Prostate gland (tissue), 2 donors: Measurements from ENCODE around the gene DAAM1. TPM values are rescaled to one million over a fixed set of nuclear protein-coding genes. Genes with fewer than 3 reads are reported as not detected.

Experiments
- DNase-seq: peaks from one replicate; pipeline ENCODE4 v3.0.0-alpha.2; 2019; ENCODE audit warnings: low spot score
- H3K27ac ChIP-seq, 2 donors: fragments of 200-600 bp; sonication (generic); 2 replicates each; pipeline ENCODE4 v1.5.1; 2017 to 2019
- H3K27me3 ChIP-seq: fragments of 200-600 bp; sonication (generic); replicated peaks from 2 replicates; pipeline ENCODE4 v1.5.1; 2019; ENCODE audit not compliant: insufficient read depth
- H3K36me3 ChIP-seq, 2 donors: fragments of 200-600 bp; sonication (generic); 1 replicate in 1 of 2; 2 replicates in 1 of 2; pipeline versions ENCODE4 v1.5.1 to v1.8.1; 2017 to 2019
- H3K4me1 ChIP-seq: fragments of 200-600 bp; sonication (generic); replicated peaks from 2 replicates; pipeline ENCODE4 v1.5.1; 2019
- H3K4me3 ChIP-seq, 2 donors: fragments of 200-600 bp; sonication (generic); 2 replicates each; pipeline ENCODE4 v1.5.1; 2017 to 2019
- H3K9me3 ChIP-seq: fragments of 200-600 bp; sonication (generic); 2 replicates; pipeline ENCODE4 v1.5.1; 2017
- CTCF ChIP-seq, 4 experiments: fragments of 200-600 bp in 2 of 4; fragments of 450-650 bp in 2 of 4; sonication (generic) in 2 of 4; IDR thresholded peaks; 1 replicate in 3 of 4; 2 replicates in 1 of 4; pipeline ENCODE4 v1.5.1; 2016 to 2019; ENCODE audit warnings: antibody characterized with exemption in 4 of 4, mild to moderate bottlenecking in 2 of 4, moderate library complexity in 2 of 4
- POLR2A ChIP-seq: fragments of 450-650 bp; IDR thresholded peaks from one replicate; pipeline ENCODE4 v1.6.1; 2016; ENCODE audit warnings: antibody characterized with exemption, mild to moderate bottlenecking
- POLR2AphosphoS5 ChIP-seq: sonication (generic); formaldehyde crosslinking; IDR thresholded peaks from one replicate; pipeline ENCODE4 v1.6.1; 2017; ENCODE audit warnings: antibody characterized with exemption
- WGBS: methylation state at CpG from one replicate; pipeline ENCODE4 v1.1.5; 2018; 5-methylcytosine and 5-hydroxymethylcytosine counted together
- intact Hi-C: fragments of 100-400 bp; cut with DNase I; formaldehyde crosslinking; loops from one replicate; pipeline ENCODE4 v1.14.2; 2022
- total RNA-seq, 2 donors: library from RNA; depleted of rRNA; stranded (reverse); fragments of >200 nt; gene quantifications; one replicate each; pipeline ENCODE4 v1.1.0, GENCODE V29; 2016

Gene DAAM1
- total RNA-seq, 2 donors from 2014 or later = 35.4 to 58.3 TPM

- intact Hi-C loops = loop anchor here (10.0 kb wide), 1 partner anchor 80 kb away; no protein-coding TSS in a partner anchor
- Histone ChIP-seq H3K9me3 (no peaks in the 10 kb centered on the region), H3K36me3 (no peaks in the 10 kb centered on the region), H3K4me3 (no peak overlapping the region), H3K4me1 (no peaks in the 10 kb centered on the region), H3K27me3 (no peaks in the 10 kb centered on the region), H3K27ac (peak overlapping the region in 1 of 2 donors; percentile 28)
- DNase-seq = no peak
- WGBS = 38% methylated on average over 3 of the region's 3 CpGs
- no peak for TF ChIP-seq POLR2AphosphoS5
- TF ChIP-seq POLR2A = no peak
- no peak for TF ChIP-seq CTCF (IDR thresholded peaks at IDR 0.05)
Observed at GRCh38 chr14:59274991-59275391, 86.5 kb downstream of the DAAM1 start.

DNA sequence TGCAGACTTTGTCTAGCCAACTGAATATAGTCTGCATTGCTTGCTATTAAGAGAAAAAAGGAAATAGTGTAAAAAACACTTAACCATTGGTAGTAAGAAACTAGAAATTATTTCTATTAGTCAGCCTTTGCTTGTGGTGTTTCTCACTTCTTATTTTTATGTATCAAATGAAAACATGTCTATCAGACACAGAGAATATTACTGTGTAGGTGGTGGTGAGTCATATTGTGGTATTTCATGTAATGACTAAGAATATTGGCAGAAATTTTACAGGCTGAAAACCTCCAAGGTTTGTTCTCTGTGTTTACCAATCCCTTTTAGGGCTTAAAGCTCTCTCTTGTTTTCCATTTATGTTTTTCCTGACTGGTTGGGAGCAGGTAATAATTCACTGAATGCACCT lies 87.2 kb downstream of the DAAM1 start:
- no peak overlapping the region for H3K4me3 ChIP-seq
- intact Hi-C loops = loop anchor here (10.0 kb wide), 1 partner anchor 81 kb away; no protein-coding TSS in a partner anchor
- TF ChIP-seq POLR2A (no peak), CTCF (IDR thresholded peaks at IDR 0.05) (no peak), POLR2AphosphoS5 (peak; percentile 38)
- no peaks in the 10 kb centered on the region for H3K4me1 ChIP-seq
- H3K27ac ChIP-seq = peak overlapping the region; percentile 28 to 31
- DNase-seq = no peak
- H3K36me3 ChIP-seq = no peaks in the 10 kb centered on the region
- no peaks in the 10 kb centered on the region for H3K9me3 ChIP-seq
- no peaks in the 10 kb centered on the region for H3K27me3 ChIP-seq

- no peaks in the 10 kb centered on the region for H3K36me3 ChIP-seq
- intact Hi-C loops = loop anchor here (10.0 kb wide), 1 partner anchor 81 kb away; no protein-coding TSS in a partner anchor
- H3K9me3 ChIP-seq = no peaks in the 10 kb centered on the region
- no peaks in the 10 kb centered on the region for H3K27me3 ChIP-seq
- no peak overlapping the region for H3K4me3 ChIP-seq
- H3K4me1 ChIP-seq = no peaks in the 10 kb centered on the region
- H3K27ac ChIP-seq = peak overlapping the region in 1 of 2 donors; percentile 28
- DNase-seq = no peak
- TF ChIP-seq POLR2A (no peak), POLR2AphosphoS5 (no peak), CTCF (IDR thresholded peaks at IDR 0.05) (no peak)
Observed at GRCh38 chr14:59276235-59276634, 87.8 kb downstream of the DAAM1 start.

- no peaks in the 10 kb centered on the region for H3K27me3 ChIP-seq
- no peak overlapping the region for H3K27ac ChIP-seq
- 92% methylated on average over 2 of the region's 2 CpGs for WGBS
- H3K36me3 ChIP-seq = no peaks in the 10 kb centered on the region
- H3K4me3 ChIP-seq = no peak overlapping the region
- intact Hi-C loops = loop anchor here (10.0 kb wide), 1 partner anchor 83 kb away; no protein-coding TSS in a partner anchor
- H3K4me1 ChIP-seq = no peaks in the 10 kb centered on the region
- no peak for DNase-seq
- TF ChIP-seq POLR2A (no peak), POLR2AphosphoS5 (no peak), CTCF (IDR thresholded peaks at IDR 0.05) (no peak)
- H3K9me3 ChIP-seq = no peaks in the 10 kb centered on the region
Observed at GRCh38 chr14:59277659-59278058, 89.2 kb downstream of the DAAM1 start.

DNA sequence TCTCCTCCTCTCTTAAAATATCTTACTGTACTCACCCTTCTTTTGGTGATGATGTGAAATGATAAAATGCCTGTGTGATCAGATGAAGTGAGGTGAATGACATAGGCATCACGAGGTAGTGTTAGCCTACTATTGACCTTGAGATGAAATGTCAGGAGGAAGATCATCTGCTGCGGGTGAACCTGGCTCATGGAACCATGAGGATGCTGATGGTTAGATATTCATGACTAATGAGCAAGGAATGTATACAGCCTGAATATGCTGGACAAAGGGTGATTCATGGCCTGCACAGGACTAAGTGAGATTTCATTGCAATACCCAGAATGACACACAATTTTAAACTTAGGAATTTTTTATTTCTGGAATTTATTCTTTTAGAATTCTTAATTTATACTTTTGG lies 89.6 kb downstream of the DAAM1 start:
- 57% methylated on average over 2 of the region's 2 CpGs for WGBS
- DNase-seq = no peak
- TF ChIP-seq POLR2A (no peak), CTCF (IDR thresholded peaks at IDR 0.05) (no peak), POLR2AphosphoS5 (peak; percentile 4)
- H3K36me3 ChIP-seq = no peaks in the 10 kb centered on the region
- no peak overlapping the region for H3K27ac ChIP-seq
- H3K27me3 ChIP-seq = no peaks in the 10 kb centered on the region
- H3K9me3 ChIP-seq = no peaks in the 10 kb centered on the region
- intact Hi-C loops = loop anchor here (10.0 kb wide), 1 partner anchor 83 kb away; no protein-coding TSS in a partner anchor
- H3K4me3 ChIP-seq = no peak overlapping the region
- H3K4me1 ChIP-seq = no peaks in the 10 kb centered on the region
